GM21423 (cell line): ENCODE measurements around the gene ACTRT2.

ENCODE experiments used
- ATAC-seq: cut with Tn5 transposase; IDR thresholded peaks from one replicate; pipeline ENCODE4 v1.9.1; 2021; ENCODE audit warnings: mild to moderate bottlenecking, moderate library complexity; ENCODE audit not compliant: unreplicated experiment

ACTRT2 gene

GRCh38 chr1:3067301-3067670 lies 46.0 kb downstream of the ACTRT2 start:
- no peak for ATAC-seq

- ATAC-seq, result no peak
These were observed 46.6 kb downstream of the ACTRT2 start for GRCh38 chr1:3067671-3068563.

GRCh38 chr1:3068564-3069431 lies 47.5 kb downstream of the ACTRT2 start, which contains the start of gene PRDM16:
Gene PRDM16 (plus strand): TSS chr1:3069203. CDS start chr1:3069260, 57 bp downstream.
- ATAC-seq, result no peak

GRCh38 chr1:3069491-3070308 lies 48.4 kb downstream of the ACTRT2 start:
- ATAC-seq, result no peak

- ATAC-seq, result no peak
These were observed 49.0 kb downstream of the ACTRT2 start for GRCh38 chr1:3070309-3070643.

- no peak for ATAC-seq
These were observed 49.6 kb downstream of the ACTRT2 start for GRCh38 chr1:3070644-3071564.

GRCh38 chr1:3071565-3072390 lies 50.5 kb downstream of the ACTRT2 start:
- no peak for ATAC-seq
